GM18868 (cell line): ENCODE results near the gene GPR12.
"Not testable (repeated sequence)": the region's sequence is repeated elsewhere in the genome, so short reads cannot be mapped to it uniquely, and the experiment has no call there.

Experiments used
- ATAC-seq: cut with Tn5 transposase; IDR thresholded peaks from one replicate; pipeline ENCODE4 v1.9.1; 2021; ENCODE audit warnings: mild to moderate bottlenecking, moderate library complexity; ENCODE audit not compliant: unreplicated experiment

Gene GPR12

GRCh38 chr13:26749285-26749684 lies 11.3 kb downstream of the GPR12 start:
- ATAC-seq, result no peak

DNA sequence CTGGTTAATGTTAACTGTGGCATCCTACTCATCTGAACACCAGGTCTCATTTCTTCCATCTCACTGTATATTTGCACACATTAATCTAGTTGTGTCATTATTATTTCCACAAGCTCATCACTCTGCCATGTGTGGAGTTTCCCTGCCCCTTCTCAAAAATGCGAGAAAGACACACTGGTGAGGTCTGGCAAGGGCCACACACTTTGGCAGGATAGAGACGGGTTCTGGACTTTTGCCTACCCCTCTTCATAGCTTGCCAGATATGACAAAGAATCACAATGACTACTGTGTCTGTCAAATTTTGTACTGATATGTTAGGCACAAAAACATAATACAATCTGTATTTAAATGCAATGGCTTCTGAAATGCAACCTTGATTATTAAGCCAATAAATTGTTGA lies 12.9 kb downstream of the GPR12 start:
- ATAC-seq, result no peak

DNA sequence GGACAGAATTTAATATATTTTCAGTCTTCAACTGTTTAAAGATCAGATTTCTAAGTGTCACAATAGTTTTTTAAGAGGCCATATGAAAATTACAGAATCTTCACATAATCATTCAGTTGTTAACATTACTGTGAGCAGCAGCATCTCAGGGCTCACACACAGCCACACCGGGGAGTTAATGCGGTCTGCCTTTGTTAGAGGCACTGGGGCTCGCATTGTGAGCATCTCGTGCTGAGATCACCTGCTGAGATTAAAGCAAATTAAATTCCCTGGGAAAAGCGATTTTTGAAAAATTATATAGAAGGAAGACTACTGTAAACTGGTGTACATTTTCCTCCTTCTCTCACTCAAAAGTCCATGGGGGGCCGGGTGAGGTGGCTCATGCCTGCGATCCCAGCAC lies 16.6 kb downstream of the GPR12 start:
- no peak for ATAC-seq

GRCh38 chr13:26742691-26743358 lies 17.8 kb downstream of the GPR12 start:
- no peak for ATAC-seq

- ATAC-seq, result no peak
These were observed 24.9 kb downstream of the GPR12 start for GRCh38 chr13:26735677-26736076.

DNA sequence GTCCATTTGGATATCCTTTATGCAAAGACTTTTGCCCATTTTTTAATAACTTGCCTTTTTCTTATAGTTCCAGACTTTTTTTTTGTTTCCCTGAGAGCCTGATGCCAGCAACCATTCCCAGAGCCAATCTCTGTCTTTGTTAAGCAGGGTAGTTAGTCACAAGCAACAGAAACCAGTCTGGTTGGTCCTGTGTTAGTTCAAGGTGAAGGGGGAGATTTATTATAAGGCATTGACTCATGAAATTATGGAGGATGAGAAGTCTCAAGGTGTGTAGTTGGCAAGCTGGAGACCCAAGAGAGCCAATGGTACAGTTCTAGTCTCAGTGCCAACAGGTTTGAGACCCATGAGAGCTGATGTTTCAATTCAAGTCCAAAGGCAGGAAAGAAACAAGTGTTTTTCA lies 33.0 kb downstream of the GPR12 start:
- no peak for ATAC-seq

DNA sequence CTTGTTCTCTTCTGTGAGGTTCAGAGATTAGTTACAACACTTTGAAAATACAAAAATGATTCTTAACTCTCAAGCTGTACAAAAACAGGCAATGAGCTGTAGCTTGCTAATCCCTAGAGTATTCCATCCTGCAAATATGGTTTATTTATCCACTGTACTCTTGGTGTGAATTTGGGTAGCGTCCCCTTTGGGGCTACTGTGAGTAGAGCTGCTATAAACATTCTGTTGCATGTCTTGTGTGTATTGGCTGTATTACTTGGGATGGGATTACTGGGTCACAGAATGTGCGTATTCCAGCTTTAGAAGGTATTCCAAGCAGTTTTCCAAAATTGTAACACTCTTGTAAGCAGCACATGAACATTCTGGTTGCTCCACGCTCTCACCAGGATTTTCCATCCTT lies 33.5 kb downstream of the GPR12 start:
- no peak for ATAC-seq

DNA sequence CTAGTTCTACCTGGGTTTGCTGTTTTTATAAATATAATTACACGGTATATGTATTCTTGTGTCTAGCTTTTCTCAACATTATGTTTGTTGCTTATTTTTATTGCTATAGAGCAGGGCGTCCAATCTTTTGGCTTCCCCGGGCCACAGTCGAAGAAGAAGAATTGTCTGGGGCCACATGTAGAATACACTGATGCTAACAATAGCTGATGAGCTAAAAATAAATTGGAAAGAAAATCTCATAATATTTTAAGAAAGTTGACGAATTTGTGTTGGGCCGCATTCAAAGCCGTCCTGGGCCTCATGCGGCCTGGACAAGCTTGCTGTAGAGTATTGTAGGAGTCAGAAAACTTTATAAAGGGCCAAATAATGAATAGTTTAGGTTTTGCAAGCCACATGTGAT lies 33.9 kb downstream of the GPR12 start:
- no peak for ATAC-seq

DNA sequence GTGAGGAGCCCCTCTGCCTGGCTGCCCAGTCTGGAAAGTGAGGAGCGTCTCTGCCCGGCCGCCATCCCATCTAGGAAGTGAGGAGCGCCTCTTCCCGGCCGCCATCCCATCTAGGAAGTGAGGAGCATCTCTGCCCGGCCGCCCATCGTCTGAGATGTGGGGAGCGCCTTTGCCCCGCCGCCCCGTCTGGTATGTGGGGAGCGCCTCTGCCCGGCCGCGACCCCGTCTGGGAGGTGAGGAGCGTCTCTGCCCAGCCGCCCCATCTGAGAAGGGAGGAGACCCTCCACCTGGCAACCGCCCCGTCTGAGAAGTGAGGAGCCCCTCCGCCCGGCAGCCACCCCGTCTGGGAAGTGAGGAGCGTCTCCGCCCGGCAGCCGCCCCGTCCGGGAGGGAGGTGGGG lies 37.0 kb downstream of the GPR12 start:
- not testable (repeated sequence) for ATAC-seq

- ATAC-seq, result no peak
These were observed 38.3 kb downstream of the GPR12 start for GRCh38 chr13:26722321-26722720.

- no peak for ATAC-seq
These were observed 39.1 kb downstream of the GPR12 start for GRCh38 chr13:26721251-26722121.

- ATAC-seq, result no peak
These were observed 41.1 kb downstream of the GPR12 start for GRCh38 chr13:26719356-26719945.

DNA sequence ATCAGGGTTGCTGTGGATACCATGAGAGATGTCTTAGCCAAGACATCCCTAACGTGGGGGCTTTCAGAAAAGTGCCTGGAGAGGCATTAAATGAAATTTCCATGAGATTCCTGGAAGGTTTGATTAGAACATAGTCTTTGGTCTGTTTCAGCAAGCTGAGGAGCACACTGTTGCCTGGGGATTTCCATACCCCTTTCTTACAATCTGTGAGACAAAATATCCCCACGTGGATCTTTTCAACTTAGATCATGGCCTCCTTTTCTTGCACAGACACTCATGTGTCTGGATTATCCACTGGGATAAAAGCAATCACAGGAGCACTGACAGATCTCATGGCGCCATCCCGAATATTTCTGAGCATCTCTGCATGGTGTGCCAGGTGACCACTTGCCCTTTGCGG lies 41.7 kb downstream of the GPR12 start:
- ATAC-seq, result no peak

DNA sequence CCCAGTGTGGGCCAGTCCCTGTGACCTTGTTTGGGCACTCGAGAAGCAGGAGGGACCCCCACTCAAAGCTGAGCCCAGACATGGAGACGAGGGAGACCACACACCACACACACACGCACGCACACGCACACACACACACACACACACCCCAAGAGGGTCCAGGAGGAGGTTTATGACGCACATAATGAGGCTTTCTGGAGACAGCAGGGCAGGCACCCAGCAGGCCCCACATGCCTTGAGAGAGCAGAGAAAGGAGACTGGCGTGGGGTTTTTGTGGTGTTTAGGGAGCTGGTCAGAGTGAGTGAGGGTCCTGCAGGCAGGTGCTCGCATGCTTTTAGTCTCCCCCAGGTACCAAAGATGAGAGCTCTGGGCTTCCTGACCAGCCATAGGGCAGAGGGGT lies 42.4 kb downstream of the GPR12 start:
- ATAC-seq, result no peak

- ATAC-seq, result no peak
These were observed 43.6 kb downstream of the GPR12 start for GRCh38 chr13:26716984-26717383.

DNA sequence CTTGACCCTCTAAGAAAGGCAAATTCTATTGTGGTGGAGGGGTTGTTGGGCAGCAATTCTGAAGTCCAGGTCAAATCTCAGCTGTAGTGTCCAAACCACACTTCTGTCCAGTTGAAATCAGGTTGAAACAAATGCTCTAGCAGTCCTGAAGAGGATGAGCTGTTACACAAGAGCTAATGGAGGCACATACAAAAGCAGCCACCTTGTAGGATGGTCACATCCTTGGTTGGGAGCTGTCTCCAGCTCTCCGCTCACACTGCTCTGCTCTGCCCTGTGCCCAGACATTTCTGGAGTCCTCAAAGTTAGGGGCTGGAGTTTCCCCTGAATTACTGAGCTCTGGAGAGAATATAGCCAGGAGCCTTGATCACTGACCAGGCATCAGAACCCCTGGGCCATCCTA lies 47.2 kb downstream of the GPR12 start:
- no peak for ATAC-seq

- ATAC-seq, result no peak
These were observed 49.4 kb downstream of the GPR12 start for GRCh38 chr13:26711211-26711610.

DNA sequence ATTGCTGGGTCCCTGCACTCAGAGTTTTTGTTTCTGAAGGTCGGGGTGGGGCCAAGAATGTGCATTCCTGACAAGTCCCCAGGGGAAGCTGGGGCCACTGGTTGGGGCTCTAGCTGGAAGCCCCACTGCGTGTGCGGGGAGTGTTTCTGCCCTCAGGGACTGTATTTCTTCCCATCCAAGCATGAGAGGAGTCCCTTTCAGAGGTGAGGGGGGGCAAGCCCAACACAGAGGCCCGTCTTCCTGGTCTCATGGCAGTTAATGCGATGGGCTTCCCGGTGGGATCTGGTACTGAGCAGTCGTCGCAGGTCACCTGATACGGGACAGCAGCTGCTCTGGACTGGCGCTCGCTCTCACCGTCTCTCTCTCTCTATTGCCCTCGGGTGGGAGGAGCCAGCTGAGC lies 50.4 kb downstream of the GPR12 start:
- no peak for ATAC-seq

DNA sequence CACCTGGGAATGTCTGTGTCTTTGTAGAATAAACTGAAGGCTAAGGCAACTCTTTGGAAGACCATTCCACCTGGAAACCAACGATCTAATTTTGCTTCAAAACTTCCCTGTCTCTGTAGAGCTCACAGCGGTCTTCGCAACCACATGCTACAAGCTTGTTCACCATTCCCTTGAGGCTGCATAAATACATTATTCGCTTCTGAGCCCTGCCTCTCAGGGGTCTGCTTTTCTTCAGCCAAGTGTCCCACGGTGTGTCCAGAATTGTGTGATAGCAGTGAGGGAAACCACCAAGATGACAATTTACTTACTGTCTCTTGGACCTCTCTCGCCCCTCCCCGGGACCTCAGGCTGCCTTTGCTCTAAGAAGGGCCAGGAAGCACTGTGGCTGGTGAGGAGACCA lies 51.1 kb downstream of the GPR12 start:
- ATAC-seq, result no peak

- no peak for ATAC-seq
These were observed 52.6 kb downstream of the GPR12 start for GRCh38 chr13:26708007-26708297.

GRCh38 chr13:26707122-26708006 lies 53.2 kb downstream of the GPR12 start:
- peak; percentile 41 for ATAC-seq
